ENCODE results near the gene NEO1. TPM values are rescaled to one million over a fixed set of nuclear protein-coding genes. Genes with fewer than 3 reads are reported as not detected.

Gene NEO1
- total and polyA plus RNA-seq, 2 of the 13 experiments (the other 11 are each of a cell fraction or from before 2014, with no cell fraction given): 8.4 to 11.0 TPM

- no peak for TF ChIP-seq ZBTB33 (CRISPR knock-in tag; IDR thresholded peaks at IDR 0.05)
Measured at GRCh38 chr15:73331991-73332925, 280.0 kb downstream of the NEO1 start (continued).

- CTCF ChIA-PET (ENCODE audit: low intra/inter-chr PET ratio, low total read pairs): no interaction called here
- in situ Hi-C loops (cut with HindIII; ENCODE audit: extremely low pct_ligation_motif_present, low pct_unique_long_range_greater_than_20kb) (no loop called here), intact Hi-C loops (cut with micrococcal nuclease; ENCODE audit: unreplicated experiment) (no loop called here)
- WGBS (ENCODE audit: low lambda C conversion rate): 7% methylated on average over 2 of the region's 2 CpGs
- Histone ChIP-seq H3K36me3 (replicated peaks in 1 of 2; ENCODE audit: control insufficient read depth in 1 of 2, insufficient read depth in 2 of 2, low read length in 2 of 2) (no peaks in the 10 kb centered on the region), H3K9ac (ENCODE audit: insufficient read depth, low read depth, low read length) (no peak overlapping the region), H3K4me2 (ENCODE audit: low read depth, low read length) (no peak overlapping the region), H3K9me3 (ENCODE audit: low read length) (no peaks in the 10 kb centered on the region), H2AFZ (ENCODE audit: low read length) (no peak overlapping the region), H3K27me3 (ENCODE audit: control insufficient read depth in 1 of 2, insufficient read depth in 2 of 2, low read length in 2 of 2) (peaks cover 3 to 38% of the 10 kb centered on the region in 2 experiments; a peak in 4 of 5 replicates), H3K4me1 (ENCODE audit: insufficient read depth, low read length) (no peaks in the 10 kb centered on the region), H4K20me1 (ENCODE audit: insufficient read depth, low read length) (no peaks in the 10 kb centered on the region), H3K4me3 (replicated peaks in 1 of 3; ENCODE audit: insufficient read depth in 1 of 3, low read depth in 2 of 3, low read length in 3 of 3) (no peak overlapping the region), H3K27ac (ENCODE audit: extremely low read length, insufficient read depth, low read length) (no peak overlapping the region), H3K79me2 (ENCODE audit: insufficient read depth, low read length) (no peaks in the 10 kb centered on the region)
- no peak for FAIRE-seq
- POLR2A ChIA-PET: no interaction called here
- DNase-seq (ENCODE audit: low spot score): no peak
- ATAC-seq: no peak
- BruUV-seq (replicated peaks): no TSS peak
- TF ChIP-seq ZNF484 (CRISPR knock-in tag; IDR thresholded peaks at IDR 0.05; ENCODE audit: borderline replicate concordance, low read depth) (no peak), ZNF598 (CRISPR knock-in tag; IDR thresholded peaks at IDR 0.05; ENCODE audit: borderline replicate concordance) (no peak), NCOA2 (CRISPR knock-in tag; IDR thresholded peaks at IDR 0.05) (no peak), THAP8 (CRISPR knock-in tag; IDR thresholded peaks at IDR 0.05; ENCODE audit: borderline replicate concordance) (no peak), ZFP37 (CRISPR knock-in tag; IDR thresholded peaks at IDR 0.05; ENCODE audit: borderline replicate concordance) (no peak), ZSCAN21 (CRISPR knock-in tag; IDR thresholded peaks at IDR 0.05; ENCODE audit: borderline replicate concordance) (no peak), GABPB1 (CRISPR knock-in tag; IDR thresholded peaks at IDR 0.05) (no peak)
Measured at GRCh38 chr15:73333001-73333400, 280.7 kb downstream of the NEO1 start.
